Liver (tissue), 9 donors: ENCODE measurements around the gene TAF1B. TPM values are rescaled to one million over a fixed set of nuclear protein-coding genes. Genes with fewer than 3 reads are reported as not detected.

ENCODE experiments used
- DNase-seq: peaks from one replicate; pipeline ENCODE4 v3.0.0-alpha.2; 2017; ENCODE audit warnings: low spot score
- H3K27ac ChIP-seq, 2 donors: one replicate each; pipeline ENCODE4 v1.7.0; 2013; ENCODE audit warnings: inconsistent platforms in 2 of 2, low read length in 2 of 2, control low read depth in 1 of 2, low read depth in 1 of 2, mild to moderate bottlenecking in 1 of 2
- H3K27me3 ChIP-seq, 4 donors: one replicate each; pipeline versions ENCODE4 v1.6.1 to v1.7.0; 2013; ENCODE audit warnings: low read length in 3 of 4, inconsistent platforms in 1 of 4, mild to moderate bottlenecking in 1 of 4, moderate library complexity in 1 of 4; ENCODE audit not compliant: control insufficient read depth in 4 of 4, insufficient read depth in 4 of 4
- H3K36me3 ChIP-seq, 4 donors: one replicate each; pipeline versions ENCODE4 v1.6.1 to v1.7.0; 2013; ENCODE audit warnings: low read length in 3 of 4, mild to moderate bottlenecking in 3 of 4, low read depth in 1 of 4, moderate library complexity in 1 of 4; ENCODE audit not compliant: control insufficient read depth in 4 of 4, insufficient read depth in 3 of 4
- H3K4me1 ChIP-seq, 4 donors: one replicate each; pipeline versions ENCODE4 v1.6.1 to v1.7.0; 2013; ENCODE audit warnings: low read length in 3 of 4, mild to moderate bottlenecking in 3 of 4, moderate library complexity in 1 of 4; ENCODE audit not compliant: control insufficient read depth in 4 of 4, insufficient read depth in 4 of 4
- H3K4me3 ChIP-seq, 3 donors: one replicate each; pipeline versions ENCODE4 v1.6.1 to v1.7.0; 2013; ENCODE audit warnings: low read length in 3 of 3, control low read depth in 1 of 3, low read depth in 1 of 3, mild to moderate bottlenecking in 1 of 3
- H3K9ac ChIP-seq, 2 donors: one replicate each; pipeline ENCODE4 v1.7.0; 2013; ENCODE audit warnings: low read length in 2 of 2, mild to moderate bottlenecking in 2 of 2, moderate library complexity in 2 of 2, control low read depth in 1 of 2, low read depth in 1 of 2
- H3K9me3 ChIP-seq, 4 donors: one replicate each; pipeline versions ENCODE4 v1.6.1 to v1.7.0; 2013; ENCODE audit warnings: low read length in 3 of 4; ENCODE audit not compliant: control insufficient read depth in 4 of 4
- CTCF ChIP-seq: fragments of 150-350 bp; IDR thresholded peaks from 2 replicates; pipeline ENCODE4 v1.5.1; 2017; ENCODE audit warnings: improper control_type of control experiment, low read depth, low read length; ENCODE audit not compliant: missing input control
- EGR1 ChIP-seq, 2 donors: IDR thresholded peaks; 2 replicates each; pipeline ENCODE4 v1.6.1; 2016 to 2018; ENCODE audit warnings: antibody characterized with exemption in 2 of 2, low read depth in 2 of 2
- FOXA1 ChIP-seq: IDR thresholded peaks from 2 replicates; pipeline ENCODE4 v1.6.1; 2016; ENCODE audit warnings: antibody characterized with exemption
- FOXA2 ChIP-seq: IDR thresholded peaks from 2 replicates; pipeline ENCODE4 v1.6.1; 2016; ENCODE audit warnings: antibody characterized with exemption
- HNF4A ChIP-seq, 2 donors: conservative IDR thresholded peaks; 2 replicates each; pipeline ENCODE4 v1.6.1; 2016; ENCODE audit warnings: antibody characterized with exemption in 2 of 2, mild to moderate bottlenecking in 2 of 2
- HNF4G ChIP-seq: IDR thresholded peaks from 2 replicates; pipeline ENCODE4 v1.6.1; 2016; ENCODE audit warnings: antibody characterized with exemption
- JUND ChIP-seq, 2 donors: IDR thresholded peaks; 2 replicates each; pipeline ENCODE4 v1.6.1; 2016; ENCODE audit warnings: antibody characterized with exemption in 2 of 2
- MAX ChIP-seq: IDR thresholded peaks from 2 replicates; pipeline ENCODE4 v1.6.1; 2016; ENCODE audit warnings: antibody characterized with exemption
- NR2F2 ChIP-seq: IDR thresholded peaks from 2 replicates; pipeline ENCODE4 v1.6.1; 2016; ENCODE audit warnings: antibody characterized with exemption
- RAD21 ChIP-seq, 2 donors: IDR thresholded peaks; 2 replicates each; pipeline ENCODE4 v1.6.1; 2016; ENCODE audit warnings: antibody characterized with exemption in 2 of 2, mild to moderate bottlenecking in 2 of 2
- REST ChIP-seq: IDR thresholded peaks from 2 replicates; pipeline ENCODE4 v1.6.1; 2016; ENCODE audit warnings: antibody characterized with exemption, mild to moderate bottlenecking
- RXRA ChIP-seq, 2 donors: IDR thresholded peaks; 2 replicates each; pipeline ENCODE4 v1.6.1; 2017 to 2018; ENCODE audit warnings: antibody characterized with exemption in 2 of 2, mild to moderate bottlenecking in 1 of 2
- TAF1 ChIP-seq: conservative IDR thresholded peaks from 2 replicates; pipeline ENCODE4 v1.6.1; 2016; ENCODE audit warnings: antibody characterized with exemption, mild to moderate bottlenecking
- YY1 ChIP-seq: IDR thresholded peaks from 2 replicates; pipeline ENCODE4 v1.6.1; 2016; ENCODE audit warnings: antibody characterized with exemption, mild to moderate bottlenecking
- ZBTB33 ChIP-seq: IDR thresholded peaks from 2 replicates; pipeline ENCODE4 v1.6.1; 2016; ENCODE audit warnings: antibody characterized with exemption
- WGBS: extraction: QIAGEN DNeasy Blood & Tissue Kit; methylation state at CpG from one replicate; pipeline ENCODE4 v1.1.7; 2013; 5-methylcytosine and 5-hydroxymethylcytosine counted together
- polyA plus RNA-seq, 2 donors: library from polyadenylated mRNA; stranded (reverse) in 1 of 2; unstranded in 1 of 2; fragments of 200-250 nt in 1 of 2; fragments of >200 nt in 1 of 2; fragmentation: Nextera tagmentation in 1 of 2; extraction: Ambion mirVana in 1 of 2; gene quantifications; one replicate each; pipeline versions ENCODE4 v1.2.1 to v1.2.3, GENCODE V29; 2013 to 2015
- total RNA-seq, 2 donors: library from RNA; depleted of rRNA; stranded (reverse); fragments of >200 nt; gene quantifications; one replicate each; pipeline ENCODE4 v1.2.3, GENCODE V29; 2014
- donor health status: healthy.
- donor health status: healthy.
- donor health status: healthy.
- donor health status: healthy.
- donor health status: healthy.

The TAF1B gene
- total and polyA plus RNA-seq, 4 donors = 3.1 to 17.2 (median 5.6) TPM

- H3K9ac ChIP-seq = no peak overlapping the region
- no peak for DNase-seq
- no peak overlapping the region for H3K4me3 ChIP-seq
- H3K36me3 ChIP-seq = no peaks in the 10 kb centered on the region
- no peaks in the 10 kb centered on the region for H3K27me3 ChIP-seq
- no peaks in the 10 kb centered on the region for H3K9me3 ChIP-seq
- TF ChIP-seq NR2F2 = no peak
- no peak for TF ChIP-seq HNF4G
- TF ChIP-seq RXRA (IDR thresholded peaks at IDR 0.05) = no peak
- TF ChIP-seq JUND (IDR thresholded peaks at IDR 0.05) = no peak
- TF ChIP-seq HNF4A (conservative IDR thresholded peaks at IDR 0.05) = no peak
- no peak for TF ChIP-seq RAD21 (IDR thresholded peaks at IDR 0.05)
- no peak for TF ChIP-seq FOXA2
- TF ChIP-seq REST = no peak
- no peak for TF ChIP-seq ZBTB33
- TF ChIP-seq FOXA1 = no peak
- TF ChIP-seq EGR1 (IDR thresholded peaks at IDR 0.05; ENCODE audit: low read depth in 2 of 2) = no peak
- no peak for TF ChIP-seq CTCF
- TF ChIP-seq TAF1 = no peak
- no peak for TF ChIP-seq MAX
- H3K27ac ChIP-seq = no peak overlapping the region
- H3K4me1 ChIP-seq = no peaks in the 10 kb centered on the region
- 86% methylated on average over 5 of the region's 5 CpGs for WGBS
Observed at GRCh38 chr2:9824956-9825720, 18.1 kb upstream of the TAF1B start.

- H3K27me3 ChIP-seq = no peaks in the 10 kb centered on the region
- H3K27ac ChIP-seq = no peak overlapping the region
- H3K9me3 ChIP-seq = no peaks in the 10 kb centered on the region
- no peaks in the 10 kb centered on the region for H3K4me1 ChIP-seq
- WGBS = 93% methylated on average over 4 of the region's 4 CpGs
- no peak for DNase-seq
- H3K4me3 ChIP-seq = no peak overlapping the region
- H3K9ac ChIP-seq = no peak overlapping the region
- no peaks in the 10 kb centered on the region for H3K36me3 ChIP-seq
- no peak for TF ChIP-seq ZBTB33
- no peak for TF ChIP-seq FOXA1
- no peak for TF ChIP-seq NR2F2
- TF ChIP-seq FOXA2 = no peak
- TF ChIP-seq YY1 = no peak
- no peak for TF ChIP-seq JUND (IDR thresholded peaks at IDR 0.05)
- no peak for TF ChIP-seq RAD21 (IDR thresholded peaks at IDR 0.05)
- TF ChIP-seq RXRA (IDR thresholded peaks at IDR 0.05) = no peak
Observed at GRCh38 chr2:9826208-9826607, 17.1 kb upstream of the TAF1B start.
